GM21825 (cell line): Measurements from ENCODE around the gene KCNC1.

Experiments
- ATAC-seq: cut with Tn5 transposase; IDR thresholded peaks from one replicate; pipeline ENCODE4 v1.9.1; 2021; ENCODE audit warnings: mild to moderate bottlenecking, moderate library complexity; ENCODE audit not compliant: unreplicated experiment

KCNC1 gene

DNA sequence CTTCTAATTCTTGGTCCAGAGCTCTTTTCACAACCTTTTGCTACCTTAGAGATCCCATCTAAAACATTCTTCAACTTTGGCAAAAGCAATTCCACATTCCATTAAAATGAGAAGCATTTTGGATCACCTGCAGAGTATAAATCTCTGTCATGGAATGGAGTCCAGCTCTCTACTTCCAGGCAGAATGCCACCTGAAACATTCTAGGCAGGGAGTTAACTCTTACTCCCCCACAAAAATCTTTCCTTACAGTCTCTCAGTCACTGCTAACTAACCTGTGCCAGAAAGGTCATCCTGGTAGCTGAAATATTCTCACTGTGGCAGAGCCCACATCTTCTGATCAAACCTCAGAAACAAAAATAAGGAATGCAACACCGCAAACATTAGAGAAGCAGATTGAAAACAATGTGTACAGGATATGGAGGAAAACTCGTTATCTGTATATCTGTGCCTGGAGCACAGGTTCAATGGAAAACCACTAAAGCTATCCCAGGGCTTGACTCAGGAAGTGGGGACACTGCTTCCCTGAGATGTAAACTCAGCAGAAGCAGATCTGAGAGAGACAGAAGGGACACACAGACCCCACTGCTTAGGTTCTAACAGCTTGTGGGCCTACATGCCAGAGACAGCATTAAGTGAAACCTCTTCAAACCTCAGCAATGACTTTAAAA lies 78.9 kb downstream of the KCNC1 start:
- no peak for ATAC-seq

DNA sequence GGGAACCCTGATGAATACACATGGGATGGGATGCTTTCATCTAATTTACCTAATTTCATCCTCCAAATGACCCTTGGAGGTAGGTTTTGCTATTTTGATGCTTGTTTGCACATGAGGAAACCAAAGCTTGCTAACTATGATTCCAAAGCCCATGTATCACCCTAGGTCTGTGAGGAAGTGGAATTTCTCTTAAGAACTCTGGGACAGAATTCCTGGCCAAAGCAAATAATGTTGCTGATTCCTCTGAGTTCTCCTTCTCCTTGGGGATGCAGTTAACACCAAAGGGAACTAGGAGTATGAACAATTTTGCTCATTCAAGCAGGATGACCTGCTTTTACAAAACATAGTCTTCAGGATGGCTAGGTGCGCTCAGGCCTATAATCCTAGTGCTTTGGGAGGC lies 80.0 kb downstream of the KCNC1 start:
- no peak for ATAC-seq

DNA sequence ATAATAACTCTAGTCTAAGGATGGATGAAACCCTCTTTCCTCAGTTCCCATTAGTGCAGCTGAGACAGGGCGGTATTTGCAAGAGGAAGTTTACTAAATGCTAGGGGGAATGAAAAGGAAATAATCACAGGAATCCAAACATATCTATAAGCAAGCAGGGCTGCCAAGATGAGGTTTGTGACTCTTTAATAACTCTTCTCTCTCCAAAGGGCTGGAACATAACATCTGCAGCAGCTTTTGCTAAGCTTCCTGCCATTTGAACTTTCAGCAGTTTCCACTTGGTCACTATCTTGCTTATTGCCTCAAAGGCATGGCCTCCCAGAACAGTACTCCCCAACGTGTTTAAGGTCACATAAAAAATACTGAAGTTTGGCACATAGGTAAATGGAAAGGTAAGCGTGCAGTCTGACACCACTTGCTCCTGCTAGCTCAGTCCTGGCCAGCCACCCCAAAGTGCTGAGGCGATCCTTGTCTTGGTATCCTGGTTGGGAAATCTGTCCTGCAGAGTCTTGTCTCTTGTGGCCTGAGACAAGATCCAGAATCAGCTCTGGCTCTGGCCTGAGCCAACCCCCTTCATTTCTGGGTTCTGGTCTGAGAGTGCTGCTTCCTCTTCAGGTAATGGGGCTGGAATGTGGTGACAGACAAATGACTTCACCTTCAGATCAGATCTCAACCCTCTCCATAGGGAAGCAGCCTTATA lies 81.8 kb downstream of the KCNC1 start:
- ATAC-seq: no peak

- no peak for ATAC-seq
Observed at GRCh38 chr11:17821648-17822400, 87.2 kb downstream of the KCNC1 start.

DNA sequence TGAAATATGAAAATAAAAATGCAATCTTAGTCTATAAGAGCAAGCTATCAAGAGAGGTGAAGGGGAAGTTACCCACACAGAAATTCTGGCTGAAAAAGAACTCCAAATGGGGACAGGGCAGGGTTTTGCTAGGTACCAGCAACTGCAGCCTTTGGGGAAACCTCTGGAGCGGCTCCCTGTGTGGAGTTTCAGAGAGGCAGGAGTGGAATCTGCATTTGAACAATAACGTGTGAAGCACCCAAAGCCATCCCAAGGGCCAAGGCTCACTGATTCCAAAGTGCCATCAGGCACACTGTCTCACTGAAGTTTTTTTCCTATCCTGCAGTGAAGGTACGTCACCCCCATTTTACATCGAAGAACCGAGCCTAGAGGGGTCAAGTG lies 87.8 kb downstream of the KCNC1 start:
- ATAC-seq: no peak

DNA sequence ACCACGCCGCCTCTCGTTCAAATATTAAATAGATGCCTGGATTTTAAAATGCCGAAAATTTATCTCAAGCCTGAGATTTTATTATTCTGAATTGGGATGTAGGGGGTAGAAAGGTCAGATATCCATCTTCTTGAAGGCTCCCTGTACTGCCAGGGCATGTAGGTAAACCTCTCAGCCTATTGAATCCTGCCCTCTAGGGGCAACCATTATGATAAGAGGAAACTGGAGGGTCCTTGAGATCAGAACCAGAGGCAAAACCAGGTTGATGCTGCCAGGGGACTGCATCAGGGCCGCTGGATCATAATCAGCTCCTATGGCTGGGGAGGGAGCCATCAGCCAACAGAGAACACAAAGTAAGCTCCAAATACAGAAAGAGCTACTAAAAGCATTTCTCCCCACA lies 92.4 kb downstream of the KCNC1 start:
- no peak for ATAC-seq

DNA sequence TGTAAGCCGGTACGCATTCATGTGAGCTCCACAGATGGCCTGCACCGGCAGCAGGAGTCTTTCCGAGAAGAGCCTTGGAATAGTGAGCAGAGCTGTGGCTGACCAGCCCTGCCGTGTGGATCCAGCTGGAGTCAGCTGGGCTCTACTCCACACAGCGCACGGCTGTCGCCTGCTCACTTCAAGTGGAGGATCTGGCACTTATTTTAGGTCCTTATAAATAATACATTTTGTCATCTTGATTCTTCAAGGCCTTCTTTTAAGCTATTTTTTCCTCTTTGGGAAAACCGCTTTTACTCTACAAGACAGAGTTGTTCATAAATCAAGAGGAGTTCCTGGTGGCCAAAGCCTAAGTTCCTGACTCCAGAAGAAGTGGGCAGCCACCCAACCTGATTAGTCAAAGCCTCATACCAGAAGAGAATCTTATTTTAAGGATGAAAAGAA lies 93.8 kb downstream of the KCNC1 start:
- no peak for ATAC-seq

GRCh38 chr11:17831228-17831627 lies 96.6 kb downstream of the KCNC1 start:
- ATAC-seq: no peak

DNA sequence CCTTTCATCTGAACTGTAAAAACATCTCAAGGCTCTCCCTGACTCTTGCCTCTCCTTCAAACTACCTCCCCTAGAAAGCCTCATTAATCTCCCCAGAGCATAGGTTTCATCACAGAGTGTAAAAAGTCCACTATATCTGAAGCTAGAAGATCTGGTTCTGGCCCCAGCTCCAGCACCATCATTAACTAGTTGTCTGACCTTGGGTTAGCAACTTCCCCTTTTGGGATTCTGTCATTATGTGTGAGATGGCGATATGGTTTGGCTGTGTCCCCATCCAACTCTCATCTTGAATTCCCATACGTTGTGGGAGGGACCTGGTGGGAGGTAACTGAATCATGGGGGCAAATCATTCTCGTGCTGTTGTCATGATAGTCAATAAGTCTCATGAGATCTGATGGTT lies 97.3 kb downstream of the KCNC1 start:
- no peak for ATAC-seq
